GM19324 (cell line): ENCODE measurements around the gene TMEM184B.
"Not testable (repeated sequence)": the region's sequence is repeated elsewhere in the genome, so short reads cannot be mapped to it uniquely, and the experiment has no call there.

Source experiments
- ATAC-seq: cut with Tn5 transposase; IDR thresholded peaks from one replicate; pipeline ENCODE4 v1.9.1; 2021; ENCODE audit warnings: mild to moderate bottlenecking, moderate library complexity; ENCODE audit not compliant: unreplicated experiment, low FRiP score

TMEM184B gene

DNA sequence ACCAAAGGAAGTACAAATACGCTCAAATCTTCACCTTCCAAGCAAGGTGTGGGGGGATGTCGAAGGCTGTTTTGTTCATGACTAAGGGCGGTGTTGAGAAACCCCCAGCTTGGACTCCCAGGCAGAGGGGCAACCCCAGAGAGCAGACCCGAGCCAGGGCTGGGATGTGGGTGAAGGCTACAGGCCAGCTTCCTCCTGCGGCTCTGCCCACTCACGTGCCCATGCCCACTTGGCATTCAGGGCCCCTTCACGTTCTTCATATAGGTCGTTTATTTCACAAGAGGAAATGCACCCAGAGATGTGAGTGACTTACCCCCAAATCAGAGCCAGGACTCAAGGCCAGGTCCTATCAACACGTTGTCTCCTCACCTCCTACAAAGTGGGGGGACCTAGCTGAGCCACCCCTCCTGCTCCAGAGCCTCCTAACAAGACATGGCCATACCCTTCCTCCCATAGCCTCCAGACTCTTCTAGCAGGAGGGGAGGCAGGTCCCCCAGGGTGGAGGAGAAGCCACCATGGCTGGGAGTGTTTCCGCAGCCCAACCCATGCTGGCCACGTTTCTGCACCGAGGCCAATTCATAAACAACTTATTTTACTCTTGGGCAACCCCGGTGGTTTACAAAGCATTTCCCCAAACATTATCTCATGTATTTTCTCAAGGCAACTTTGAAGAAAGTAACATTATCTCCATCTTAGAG is 22.0 kb downstream of the TMEM184B start:
- no peak for ATAC-seq

DNA sequence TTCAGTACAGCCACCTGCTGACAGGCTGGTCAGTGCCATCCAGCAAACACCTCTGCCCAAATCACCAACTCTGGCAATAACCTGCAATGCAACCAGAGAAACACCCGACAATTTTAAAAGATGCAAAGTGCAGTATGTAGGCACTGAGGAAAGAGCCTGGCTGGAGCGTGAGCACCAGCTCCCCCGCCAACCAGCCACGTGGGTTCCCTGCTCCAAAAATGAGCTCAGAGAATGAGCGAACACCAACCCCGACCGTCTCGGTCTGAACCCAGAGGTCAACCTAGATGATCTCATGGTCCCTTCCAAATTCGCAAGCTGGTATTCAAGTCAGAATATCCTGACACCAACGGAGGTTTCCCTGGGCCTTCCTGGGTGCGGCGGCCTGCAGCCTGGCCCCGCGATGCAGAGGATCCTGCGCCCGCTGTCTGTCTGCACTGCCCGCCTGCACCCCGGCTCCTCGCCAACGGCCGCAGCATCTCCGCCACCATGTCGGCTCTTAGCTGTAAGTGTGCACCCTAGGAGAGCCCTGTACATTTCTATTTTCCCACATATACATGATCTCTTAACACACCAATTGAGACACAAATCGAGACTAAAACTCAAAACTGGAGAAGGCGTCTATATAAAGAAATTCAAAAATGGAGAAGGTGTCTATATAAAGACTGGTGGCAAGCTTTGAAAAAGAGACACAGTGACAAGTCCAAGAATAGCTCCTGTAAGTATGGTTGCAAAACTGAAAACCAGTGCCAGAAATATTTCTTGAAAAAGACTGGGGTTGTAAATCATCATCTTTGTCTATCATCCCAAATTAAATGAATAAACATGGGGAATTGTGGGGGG is 22.8 kb downstream of the TMEM184B start:
- no peak for ATAC-seq

DNA sequence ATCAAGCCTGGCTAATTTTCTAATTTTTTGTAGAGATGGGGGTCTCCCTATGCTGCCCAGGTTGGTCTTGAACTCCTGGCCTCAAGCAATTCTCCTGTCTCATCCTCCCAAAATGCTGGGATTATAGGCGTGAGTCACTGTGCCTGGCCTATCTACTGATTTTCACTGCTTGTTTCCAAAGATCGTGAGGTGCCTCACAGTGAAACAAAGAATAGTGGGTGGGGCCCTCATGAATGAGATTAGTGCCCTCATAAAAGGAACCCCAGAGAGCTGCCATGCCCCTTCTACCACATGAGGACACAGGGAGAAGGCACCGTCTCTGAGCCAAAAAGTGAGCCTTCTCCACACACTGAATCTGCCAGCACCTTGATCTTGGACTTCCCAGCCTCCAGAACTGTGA is 23.5 kb downstream of the TMEM184B start:
- ATAC-seq = no peak

DNA sequence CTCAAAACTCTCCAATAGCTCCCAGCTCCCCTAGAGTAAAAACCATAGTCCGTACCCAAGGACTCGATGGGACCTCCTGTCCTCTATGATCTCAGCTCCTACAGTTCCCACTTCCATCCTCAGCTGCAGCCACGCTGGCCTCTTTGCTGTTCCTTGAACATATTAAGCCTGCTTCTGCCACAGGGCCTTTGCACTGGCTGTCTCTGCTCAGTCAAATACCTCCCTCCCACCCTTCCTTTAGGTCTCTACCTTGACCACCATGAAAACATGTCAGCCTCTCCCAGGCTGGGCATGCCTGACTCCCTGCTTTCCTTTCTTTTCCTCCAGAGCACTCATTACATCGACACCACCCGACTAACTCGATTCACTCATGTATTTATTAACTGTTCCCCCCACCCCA is 24.5 kb downstream of the TMEM184B start:
- ATAC-seq = no peak

DNA sequence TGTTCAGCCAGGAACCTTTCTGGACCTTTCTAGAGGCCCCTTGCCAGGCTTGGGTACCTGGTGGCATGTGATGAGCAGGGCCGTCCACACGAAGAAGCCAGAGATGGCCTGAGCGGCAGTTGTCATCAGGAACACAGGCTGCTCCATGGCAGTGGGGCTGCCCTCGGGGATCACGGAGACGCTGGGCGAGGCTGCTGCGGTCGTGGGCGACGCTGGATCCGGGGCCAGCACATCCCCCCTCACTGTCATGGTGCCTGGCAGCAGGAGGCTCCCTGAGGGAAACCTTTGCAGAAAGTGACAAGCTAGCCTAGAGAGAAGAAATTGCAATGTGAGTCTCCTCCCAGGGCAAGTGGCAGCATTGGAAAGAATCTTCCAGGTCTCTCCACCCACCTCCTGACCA is 25.1 kb downstream of the TMEM184B start:
- ATAC-seq = no peak

DNA sequence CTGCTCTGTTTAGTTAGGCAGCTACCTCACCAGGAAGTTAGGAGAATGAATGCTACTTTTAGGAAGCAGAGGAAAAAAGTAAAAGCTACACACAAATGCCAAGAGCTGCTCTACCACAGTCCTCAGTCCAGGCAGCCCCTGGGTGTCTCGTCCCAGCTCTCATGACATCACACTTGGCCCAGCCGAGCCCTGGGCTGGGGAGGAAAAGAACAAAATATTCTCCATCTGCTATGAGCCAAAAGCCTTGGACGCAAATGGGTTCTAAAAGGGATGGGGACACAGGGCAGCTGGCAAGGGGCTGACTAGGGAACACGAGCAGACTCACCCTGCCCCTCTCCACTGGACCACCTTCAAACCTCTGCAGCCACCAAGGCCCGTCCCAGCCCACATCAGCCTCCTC is 26.1 kb downstream of the TMEM184B start:
- no peak for ATAC-seq

DNA sequence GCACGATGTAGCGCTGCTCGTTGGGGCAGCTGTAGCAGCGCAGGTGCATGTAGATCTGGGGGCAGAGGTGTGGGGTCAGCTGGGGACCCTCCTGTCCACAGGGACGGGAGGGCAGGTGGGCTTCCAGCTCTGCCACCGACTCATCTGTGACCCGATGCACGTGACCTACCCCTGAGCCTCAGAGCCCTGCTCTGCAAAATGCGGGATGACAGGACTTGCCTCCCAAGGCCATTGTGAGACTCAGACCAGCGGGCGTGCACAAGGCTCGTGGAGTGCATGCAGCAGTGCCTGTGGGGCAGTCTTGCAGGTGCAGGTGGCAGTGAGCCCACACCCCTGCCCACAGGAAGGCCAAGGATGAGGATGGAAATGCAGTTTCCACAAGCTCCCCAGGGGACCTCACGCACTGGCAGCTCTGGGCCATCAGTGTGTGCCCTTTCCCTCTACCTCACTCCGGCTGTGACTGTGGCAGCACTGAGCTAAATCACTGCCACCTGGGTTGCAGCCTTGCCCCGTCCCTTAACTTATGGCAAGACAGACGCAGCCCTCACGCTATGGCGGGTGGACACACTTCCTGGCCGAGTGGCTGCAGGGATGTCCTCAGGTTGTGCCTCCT is 26.7 kb downstream of the TMEM184B start:
- ATAC-seq = no peak

DNA sequence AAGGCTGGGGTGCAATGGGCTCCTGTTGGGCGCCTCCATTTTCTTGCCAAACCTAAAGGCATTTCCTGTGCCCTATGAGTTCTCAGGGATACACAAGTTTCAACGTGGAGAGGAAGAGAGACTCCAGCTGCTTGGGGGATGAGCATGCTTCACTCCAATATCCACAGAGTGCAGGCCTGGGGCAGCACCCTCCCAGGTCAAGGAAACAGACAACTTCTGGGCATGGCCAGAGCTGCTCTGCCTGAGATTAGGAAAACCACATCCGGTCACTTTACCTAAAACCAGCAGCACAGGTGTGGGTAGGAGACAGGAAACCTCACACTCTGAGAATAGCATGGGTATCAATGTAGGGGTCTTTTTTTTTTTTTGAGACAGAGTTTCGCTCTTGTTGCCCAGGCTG is 28.7 kb downstream of the TMEM184B start:
- ATAC-seq = no peak

DNA sequence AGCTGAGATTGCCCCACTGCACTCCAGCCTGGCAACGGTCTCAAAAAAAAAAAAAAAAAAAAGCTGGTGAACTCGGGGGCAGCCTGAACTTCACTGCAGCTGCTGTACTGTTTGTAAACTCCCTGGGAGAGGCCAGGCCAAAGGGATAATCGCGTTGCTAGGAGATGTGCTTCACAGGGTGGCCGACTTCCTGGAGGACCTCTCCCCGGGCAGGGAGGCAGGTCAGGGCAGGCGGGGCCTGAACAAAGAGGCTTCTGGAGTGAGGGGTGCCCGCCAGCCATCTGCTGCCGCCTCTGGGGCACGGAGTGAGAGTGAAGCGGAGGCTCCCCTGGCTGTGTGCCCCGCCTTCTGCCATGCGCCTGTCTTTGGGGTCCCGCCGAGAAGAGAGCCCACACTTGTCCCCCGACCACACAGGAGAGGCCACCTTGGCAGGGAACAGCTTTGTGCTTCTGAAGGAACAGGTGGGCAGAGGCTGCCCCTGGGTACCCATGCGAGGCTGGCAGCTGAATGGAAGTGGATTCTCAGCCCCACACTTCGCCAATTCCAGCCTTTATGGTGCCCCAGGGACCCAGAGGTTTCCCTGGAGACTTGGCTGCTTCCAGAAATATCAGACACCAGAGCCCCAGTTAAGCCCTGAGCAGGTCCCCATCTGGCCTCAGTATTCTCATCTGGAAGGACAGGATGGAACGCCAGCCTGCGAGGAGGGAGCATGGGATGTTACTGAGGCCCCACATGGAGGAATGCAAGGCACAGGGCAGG is 29.6 kb downstream of the TMEM184B start:
- no peak for ATAC-seq

DNA sequence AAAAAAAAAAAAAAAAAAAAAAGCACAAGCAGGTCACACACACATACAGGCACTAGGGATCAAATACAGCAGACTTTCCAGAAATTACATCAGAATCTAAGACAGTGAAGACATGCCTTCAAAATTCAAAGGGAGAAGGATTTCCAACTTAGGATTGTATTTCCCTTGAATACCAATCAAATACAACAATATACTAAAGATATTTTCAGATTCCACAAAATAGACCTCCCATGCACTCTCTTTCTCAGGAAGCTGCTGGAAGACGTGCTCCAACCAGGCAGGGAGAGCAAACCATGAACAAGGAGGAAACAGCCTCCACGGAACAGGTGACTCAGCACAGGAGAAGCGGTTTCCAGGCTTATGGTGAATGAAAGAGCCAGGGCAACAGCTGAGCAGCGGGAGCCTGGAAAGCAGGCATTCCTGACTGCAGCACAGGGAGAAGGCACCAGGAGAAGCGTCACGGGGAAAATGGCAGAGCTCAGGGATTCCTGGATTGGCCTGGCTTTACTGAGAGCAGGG is 32.0 kb downstream of the TMEM184B start:
- no peak for ATAC-seq

DNA sequence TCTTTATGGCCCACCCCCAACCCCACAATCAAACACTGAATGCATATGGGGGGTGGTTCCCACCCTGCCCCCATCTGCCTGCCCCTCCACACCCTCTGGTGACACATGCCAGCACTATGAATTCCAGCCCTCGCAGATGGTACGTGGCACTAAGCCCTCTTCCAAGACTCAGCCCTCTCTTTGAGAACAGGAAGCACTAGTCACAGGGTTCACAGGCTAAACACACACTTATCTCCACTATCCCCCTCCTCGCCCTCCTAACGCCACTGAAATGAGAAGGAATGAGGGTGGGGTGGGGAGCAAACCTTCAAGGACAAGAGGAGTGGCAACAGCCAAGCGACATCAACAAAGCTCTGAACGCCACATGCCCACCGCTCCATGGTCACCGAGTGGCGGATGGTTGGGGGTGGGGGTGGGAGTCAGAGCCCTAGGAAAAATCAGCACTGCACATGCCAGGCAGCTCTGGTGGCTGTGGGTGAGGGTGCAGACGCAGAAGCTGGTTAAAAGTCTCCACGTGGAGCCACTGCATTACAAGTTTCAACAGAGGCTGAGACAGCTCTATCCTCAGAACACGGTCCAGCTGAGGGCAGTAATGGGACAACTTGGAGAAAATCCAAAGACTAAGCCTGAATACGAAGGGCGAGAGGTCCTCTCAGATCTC is 33.6 kb downstream of the TMEM184B start:
- ATAC-seq = no peak

DNA sequence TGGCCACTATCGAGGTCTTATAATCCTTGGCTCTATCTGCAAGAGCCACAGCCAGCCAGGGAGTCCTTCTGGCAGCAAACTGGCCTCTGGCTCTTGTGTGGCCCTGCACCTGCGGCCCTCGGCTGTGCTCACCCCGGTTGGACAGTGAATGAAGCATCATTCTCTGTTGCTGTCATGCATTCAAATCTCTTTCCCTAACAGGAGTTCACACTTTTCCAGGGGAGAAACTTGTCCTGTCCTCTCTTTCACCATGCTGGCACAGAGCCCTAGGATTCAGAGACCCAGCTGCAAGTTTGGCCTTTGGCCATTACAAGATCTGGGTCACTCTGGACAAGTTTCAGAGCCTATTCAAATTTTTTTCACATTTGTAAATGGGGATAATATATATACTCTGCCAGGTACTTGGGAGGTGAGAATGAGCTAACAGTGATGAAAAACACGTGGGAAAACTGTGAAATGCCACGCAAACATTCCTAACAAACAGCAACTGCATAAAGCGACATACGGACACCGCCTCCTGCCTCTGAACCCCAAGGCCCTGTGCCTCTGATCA is 34.2 kb downstream of the TMEM184B start:
- no peak for ATAC-seq

DNA sequence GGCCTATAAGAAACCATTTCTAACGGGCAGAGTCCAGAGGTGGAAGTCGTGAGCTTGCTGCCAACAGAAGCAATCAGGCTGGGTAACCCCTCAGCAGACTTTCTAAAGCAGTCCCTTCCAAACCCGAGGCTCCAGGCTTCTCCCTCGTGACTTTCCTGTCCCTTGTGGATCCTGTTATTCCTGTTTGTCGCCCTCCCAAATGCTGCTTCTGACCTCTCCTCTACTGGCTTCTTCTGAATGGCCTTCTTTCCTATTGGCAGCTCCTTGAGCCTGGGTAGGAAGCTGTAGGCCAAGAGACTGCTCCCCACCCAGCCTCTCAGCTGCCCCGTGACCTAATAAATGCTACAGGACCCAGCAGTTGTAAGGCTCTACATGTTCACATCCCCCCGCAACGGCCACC is 36.0 kb downstream of the TMEM184B start:
- ATAC-seq = no peak

DNA sequence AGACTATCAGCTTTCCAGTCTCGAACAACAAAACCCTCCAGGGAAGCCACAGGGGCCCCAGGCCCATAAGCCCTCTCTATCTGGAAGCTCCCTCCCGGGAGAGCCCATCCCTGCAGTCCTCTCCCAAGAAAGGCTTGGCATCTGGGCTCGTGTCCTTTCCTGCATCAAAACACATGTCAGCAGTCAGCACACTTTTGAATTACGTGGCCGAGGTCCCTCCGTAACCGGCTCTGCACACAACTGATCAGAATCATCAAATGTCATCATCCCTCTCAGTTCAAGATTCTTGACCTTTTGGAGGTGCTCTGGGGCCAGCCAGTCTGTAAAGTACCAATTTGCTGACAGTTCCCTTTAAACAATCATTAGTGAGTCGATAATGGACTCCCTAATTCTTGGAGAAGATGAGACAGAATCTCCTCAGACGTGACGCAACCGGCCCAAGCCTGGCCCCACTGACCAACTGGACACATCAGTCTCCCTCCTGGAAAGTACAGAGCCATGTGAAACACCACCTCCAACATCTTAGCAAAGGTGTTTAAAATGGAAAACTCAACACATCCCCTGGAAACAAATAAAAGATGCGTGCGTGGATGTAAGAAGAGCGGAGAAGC is 37.5 kb downstream of the TMEM184B start:
- ATAC-seq = no peak

DNA sequence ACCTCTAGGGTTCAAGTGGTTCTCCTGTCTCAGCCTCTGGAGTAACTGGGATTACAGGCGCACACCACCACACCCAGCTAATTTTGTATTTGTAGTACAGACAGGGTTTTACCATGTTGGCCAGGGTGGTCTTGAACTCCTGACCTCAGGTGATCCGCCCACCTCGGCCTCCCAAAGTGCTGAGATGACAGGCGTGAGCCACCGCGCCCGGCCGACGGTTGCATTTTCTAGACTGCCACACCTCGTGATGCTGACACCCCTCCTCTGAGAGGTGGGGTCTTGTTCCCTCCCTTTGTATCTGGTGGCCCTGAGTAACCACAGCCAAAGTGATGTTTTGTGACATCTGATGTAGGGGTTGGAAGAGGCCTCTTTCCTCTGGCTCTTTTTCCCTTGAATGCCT is 39.0 kb downstream of the TMEM184B start:
- not testable (repeated sequence) for ATAC-seq

DNA sequence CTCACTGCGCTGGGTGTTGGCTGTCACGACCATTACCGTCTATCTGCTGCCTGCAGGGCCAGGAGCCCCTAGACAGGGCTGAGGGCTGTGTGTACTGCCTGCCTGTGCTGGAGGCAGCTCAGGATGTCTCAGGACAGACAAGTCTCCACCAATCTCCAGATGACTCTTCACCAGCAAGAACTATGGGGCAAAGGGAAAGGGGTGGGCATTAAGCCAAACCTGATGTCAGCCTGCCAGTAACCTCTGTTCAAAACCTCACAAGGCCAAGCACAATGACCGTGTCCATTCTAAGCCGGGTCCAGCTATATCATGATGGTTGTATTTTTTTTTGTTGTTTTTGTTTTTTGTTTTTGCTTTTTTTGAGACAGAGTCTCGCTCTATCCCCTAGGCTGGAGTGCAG is 39.4 kb downstream of the TMEM184B start:
- no peak for ATAC-seq

DNA sequence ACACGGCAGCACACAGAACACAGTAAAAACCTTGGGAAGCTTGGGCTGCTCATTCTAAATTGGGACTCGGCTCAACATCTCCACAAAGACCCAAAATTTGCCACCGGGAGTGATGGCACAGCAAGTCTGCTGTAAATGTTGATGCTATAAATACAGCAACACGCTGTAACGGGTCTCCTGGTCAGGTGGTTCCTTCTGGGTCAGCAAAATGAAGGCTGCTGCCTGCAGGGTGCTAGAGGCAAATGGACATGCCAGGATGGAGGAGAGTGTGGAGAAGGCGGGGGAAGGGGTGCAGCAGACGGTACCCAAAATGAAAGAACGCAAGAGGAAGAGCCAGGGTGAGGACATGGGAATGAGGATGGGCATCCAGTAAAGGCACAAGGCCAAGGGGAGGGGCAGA is 40.6 kb downstream of the TMEM184B start:
- no peak for ATAC-seq

DNA sequence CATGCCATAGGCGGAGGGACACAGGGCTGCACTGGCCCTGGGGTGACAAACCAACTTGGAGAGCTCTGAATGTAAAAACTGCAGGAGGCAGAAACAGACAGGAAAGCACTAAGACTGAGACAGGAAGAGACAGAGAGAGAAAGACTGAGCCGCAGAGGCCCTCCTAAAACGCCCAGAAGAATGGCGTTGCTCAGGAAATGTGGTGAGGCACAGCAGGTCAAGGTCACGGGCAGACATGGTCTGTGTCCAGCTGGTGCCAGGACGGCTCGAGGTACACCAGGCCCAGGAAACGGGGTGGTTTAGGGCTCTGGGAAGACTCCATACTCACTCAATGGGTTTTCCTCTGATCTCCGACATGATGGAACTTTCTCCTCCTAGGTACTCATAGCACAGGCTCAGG is 41.9 kb downstream of the TMEM184B start:
- no peak for ATAC-seq

DNA sequence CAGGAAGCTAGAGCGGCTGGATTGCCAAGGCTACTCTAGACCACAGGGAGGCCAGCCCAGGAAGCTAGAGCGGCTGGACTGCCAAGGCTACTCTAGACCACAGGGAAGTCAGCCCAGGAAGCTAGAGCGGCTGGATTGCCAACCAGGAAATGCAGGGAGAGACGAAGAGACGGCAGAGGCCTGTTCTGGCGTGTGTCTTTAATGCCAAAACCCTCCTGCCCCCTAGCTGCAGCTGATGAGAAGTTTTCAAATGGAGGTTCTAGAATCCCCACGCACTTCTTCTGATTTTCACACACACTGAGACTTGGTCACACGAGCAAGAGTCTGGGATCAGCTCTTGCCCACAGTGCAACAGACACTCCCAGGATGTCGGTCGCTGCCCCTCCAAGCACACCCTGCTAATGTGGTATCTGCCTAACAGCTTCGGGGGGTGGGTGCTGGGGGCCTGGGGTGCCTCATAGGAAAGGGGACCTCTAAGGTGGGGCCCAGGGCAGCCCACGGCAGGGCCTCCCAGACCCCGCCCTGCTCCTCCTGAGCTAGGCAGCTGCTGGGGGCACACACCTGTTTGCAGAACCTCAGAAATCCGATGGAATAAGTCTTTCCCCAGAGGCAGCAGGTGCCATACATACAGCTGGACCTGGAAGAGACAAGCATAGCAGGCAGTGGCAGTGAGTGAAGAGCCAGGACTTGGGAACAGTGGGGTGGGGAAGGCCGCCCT is 42.5 kb downstream of the TMEM184B start:
- no peak for ATAC-seq
